K562 (cell line): ENCODE data around the gene DBET. TPM values are rescaled to one million over a fixed set of nuclear protein-coding genes. Genes with fewer than 3 reads are reported as not detected.
"Not testable (repeated sequence)": the region's sequence is repeated elsewhere in the genome, so short reads cannot be mapped to it uniquely, and the experiment has no call there.

Experiments
- CAMTA2 ChIP-seq: fragments of 250-450 bp; sonication (Bioruptor Pico); conservative IDR thresholded peaks from 2 replicates; pipeline ENCODE4 v1.5.1; 2022
- ELF2 ChIP-seq: fragments of 250-450 bp; sonication (Bioruptor Pico); IDR thresholded peaks from 2 replicates; pipeline ENCODE4 v1.5.0; 2021; ENCODE audit warnings: mild to moderate bottlenecking
- ETV6 ChIP-seq, 3 experiments: fragments of 150-350 bp in 1 of 3; sonication (generic) in 1 of 3; formaldehyde crosslinking in 1 of 3; IDR thresholded peaks; 2 replicates each; pipeline versions ENCODE4 v1.6.1 to v1.8.0; 2014 to 2022; ENCODE audit warnings: borderline replicate concordance in 2 of 3, low read depth in 2 of 3, antibody characterized with exemption in 1 of 3, low read length in 1 of 3, mild to moderate bottlenecking in 1 of 3, missing genetic modification reagents in 1 of 3
- HMG20B ChIP-seq: fragments of 250-450 bp; sonication (Bioruptor Pico); IDR thresholded peaks from 2 replicates; pipeline ENCODE4 v1.5.0; 2021; ENCODE audit warnings: mild to moderate bottlenecking
- ILK ChIP-seq: fragments of 450-650 bp; IDR thresholded peaks from 2 replicates; pipeline ENCODE4 v1.6.1; 2016; ENCODE audit warnings: missing genetic modification characterization, low read depth, mild to moderate bottlenecking, missing compliant biosample characterization, moderate library complexity, borderline replicate concordance
- PYGO2 ChIP-seq: fragments of 450-650 bp; IDR thresholded peaks from 2 replicates; pipeline ENCODE4 v1.6.1; 2016; ENCODE audit warnings: mild to moderate bottlenecking, missing genetic modification characterization, moderate library complexity, missing compliant biosample characterization
- RB1 ChIP-seq: fragments of 450-650 bp; IDR thresholded peaks from 2 replicates; pipeline ENCODE4 v1.6.1; 2017; ENCODE audit warnings: low read depth, mild to moderate bottlenecking
- RFX1 ChIP-seq: fragments of 450-650 bp; IDR thresholded peaks from 2 replicates; pipeline ENCODE4 v1.6.1; 2016; ENCODE audit warnings: mild to moderate bottlenecking, moderate library complexity
- TAF7 ChIP-seq: fragments of 450-650 bp; IDR thresholded peaks from 2 replicates; pipeline ENCODE4 v1.6.1; 2016; ENCODE audit warnings: missing genetic modification characterization, missing compliant biosample characterization
- ZNF3 ChIP-seq: fragments of 250-450 bp; sonication (Bioruptor Pico); IDR thresholded peaks from 2 replicates; pipeline ENCODE4 v1.5.0; 2021; ENCODE audit warnings: mild to moderate bottlenecking, moderate library complexity
- ZNF445 ChIP-seq: fragments of 250-450 bp; sonication (Bioruptor Pico); IDR thresholded peaks from 2 replicates; pipeline ENCODE4 v1.4.0; 2020; ENCODE audit warnings: low read depth, mild to moderate bottlenecking, moderate library complexity
- ZNF507 ChIP-seq: conservative IDR thresholded peaks from 2 replicates; pipeline ENCODE4 v1.6.1; 2017; ENCODE audit warnings: missing genetic modification characterization, missing compliant biosample characterization
- polyA plus RNA-seq, 8 experiments: library from polyadenylated mRNA; depleted of rRNA in 4 of 8; stranded (reverse) in 5 of 8; unstranded in 3 of 8; fragments of >200 nt; fragmentation: Nextera tagmentation in 2 of 8; fragmentation: Illumina TruSeq in 1 of 8; extraction: Ambion mirVana in 2 of 8; extraction: Trizol in 1 of 8; gene quantifications; 2 replicates each; pipeline versions ENCODE4 v1.2.1 to v1.2.3, GENCODE V29; 2011 to 2014; ENCODE audit warnings: inconsistent platforms in 1 of 8, missing spikeins in 1 of 8
- total RNA-seq, 7 experiments: library from RNA; depleted of rRNA in 6 of 7; stranded (reverse); fragments of >200 nt in 6 of 7; fragmentation: Illumina TruSeq in 2 of 7; extraction: Trizol in 2 of 7; gene quantifications; 2 replicates each; pipeline versions ENCODE4 v1.2.1 to v1.2.3, GENCODE V29; 2011 to 2021; ENCODE audit warnings: low replicate concordance in 1 of 7
- TF ChIP-seq, protein P1 (sequence below): fragments of 200-800 bp; sonication (Bioruptor generic); IDR thresholded peaks from 2 replicates; pipeline ENCODE4 v1.6.1; 2016; ENCODE audit warnings: missing genetic modification characterization, missing compliant biosample characterization
- TF ChIP-seq, protein P2 (sequence below): fragments of 250-450 bp; sonication (Bioruptor Pico); IDR thresholded peaks from 2 replicates; pipeline ENCODE4 v1.5.1; 2021; ENCODE audit warnings: mild to moderate bottlenecking
- TF ChIP-seq, protein P3 (sequence below): fragments of 250-450 bp; sonication (Bioruptor Pico); IDR thresholded peaks from 2 replicates; pipeline ENCODE4 v1.5.0; 2021
- TF ChIP-seq, protein P4 (sequence below): fragments of 250-450 bp; sonication (Bioruptor Pico); IDR thresholded peaks from 2 replicates; pipeline ENCODE4 v1.8.0; 2021; ENCODE audit warnings: moderate library complexity, mild to moderate bottlenecking, inconsistent platforms
- TF ChIP-seq, protein P5 (sequence below): sonication (generic); formaldehyde crosslinking; IDR thresholded peaks from 2 replicates; pipeline ENCODE4 v1.8.1; 2023; ENCODE audit warnings: mild to moderate bottlenecking, missing genetic modification reagents, moderate library complexity

DBET gene
- total and polyA plus RNA-seq, 9 of the 15 experiments (the other 6 are each of a cell fraction or from before 2014, with no cell fraction given), result not detected

DNA sequence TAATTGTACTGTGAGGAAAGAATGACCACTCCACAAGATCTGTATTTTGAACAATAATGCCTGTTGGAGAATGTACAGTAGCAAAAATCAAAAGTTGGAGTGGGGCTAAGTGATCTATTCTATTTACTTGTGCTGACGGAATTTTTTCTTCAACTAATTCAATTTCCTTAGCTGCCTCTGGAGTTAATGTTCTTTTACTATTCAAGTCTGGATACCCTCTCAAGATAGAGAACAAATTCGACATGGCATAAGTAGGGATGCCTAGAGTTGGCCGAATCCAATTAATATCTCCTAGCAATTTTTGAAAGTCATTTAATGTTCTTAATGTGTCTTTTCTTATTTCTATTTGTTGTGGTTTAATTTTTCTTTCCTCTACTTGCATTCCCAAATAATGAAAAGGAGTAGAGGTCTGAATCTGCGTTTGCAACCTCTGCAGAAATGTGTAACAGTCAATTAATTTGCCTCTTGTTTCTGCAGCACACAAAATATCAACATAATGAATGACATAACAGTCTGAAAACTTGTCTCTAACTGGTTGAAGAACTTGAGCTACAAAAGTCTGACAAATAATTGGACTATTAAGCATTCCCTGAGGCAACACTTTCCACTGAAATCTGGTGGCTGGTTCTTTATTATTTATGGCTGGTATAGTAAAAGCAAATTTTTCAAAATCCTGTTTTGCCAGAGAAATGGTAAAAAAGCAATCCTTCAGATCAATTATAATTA is 46.4 kb downstream of the DBET start (continued):
- TF ChIP-seq, protein P1, sequence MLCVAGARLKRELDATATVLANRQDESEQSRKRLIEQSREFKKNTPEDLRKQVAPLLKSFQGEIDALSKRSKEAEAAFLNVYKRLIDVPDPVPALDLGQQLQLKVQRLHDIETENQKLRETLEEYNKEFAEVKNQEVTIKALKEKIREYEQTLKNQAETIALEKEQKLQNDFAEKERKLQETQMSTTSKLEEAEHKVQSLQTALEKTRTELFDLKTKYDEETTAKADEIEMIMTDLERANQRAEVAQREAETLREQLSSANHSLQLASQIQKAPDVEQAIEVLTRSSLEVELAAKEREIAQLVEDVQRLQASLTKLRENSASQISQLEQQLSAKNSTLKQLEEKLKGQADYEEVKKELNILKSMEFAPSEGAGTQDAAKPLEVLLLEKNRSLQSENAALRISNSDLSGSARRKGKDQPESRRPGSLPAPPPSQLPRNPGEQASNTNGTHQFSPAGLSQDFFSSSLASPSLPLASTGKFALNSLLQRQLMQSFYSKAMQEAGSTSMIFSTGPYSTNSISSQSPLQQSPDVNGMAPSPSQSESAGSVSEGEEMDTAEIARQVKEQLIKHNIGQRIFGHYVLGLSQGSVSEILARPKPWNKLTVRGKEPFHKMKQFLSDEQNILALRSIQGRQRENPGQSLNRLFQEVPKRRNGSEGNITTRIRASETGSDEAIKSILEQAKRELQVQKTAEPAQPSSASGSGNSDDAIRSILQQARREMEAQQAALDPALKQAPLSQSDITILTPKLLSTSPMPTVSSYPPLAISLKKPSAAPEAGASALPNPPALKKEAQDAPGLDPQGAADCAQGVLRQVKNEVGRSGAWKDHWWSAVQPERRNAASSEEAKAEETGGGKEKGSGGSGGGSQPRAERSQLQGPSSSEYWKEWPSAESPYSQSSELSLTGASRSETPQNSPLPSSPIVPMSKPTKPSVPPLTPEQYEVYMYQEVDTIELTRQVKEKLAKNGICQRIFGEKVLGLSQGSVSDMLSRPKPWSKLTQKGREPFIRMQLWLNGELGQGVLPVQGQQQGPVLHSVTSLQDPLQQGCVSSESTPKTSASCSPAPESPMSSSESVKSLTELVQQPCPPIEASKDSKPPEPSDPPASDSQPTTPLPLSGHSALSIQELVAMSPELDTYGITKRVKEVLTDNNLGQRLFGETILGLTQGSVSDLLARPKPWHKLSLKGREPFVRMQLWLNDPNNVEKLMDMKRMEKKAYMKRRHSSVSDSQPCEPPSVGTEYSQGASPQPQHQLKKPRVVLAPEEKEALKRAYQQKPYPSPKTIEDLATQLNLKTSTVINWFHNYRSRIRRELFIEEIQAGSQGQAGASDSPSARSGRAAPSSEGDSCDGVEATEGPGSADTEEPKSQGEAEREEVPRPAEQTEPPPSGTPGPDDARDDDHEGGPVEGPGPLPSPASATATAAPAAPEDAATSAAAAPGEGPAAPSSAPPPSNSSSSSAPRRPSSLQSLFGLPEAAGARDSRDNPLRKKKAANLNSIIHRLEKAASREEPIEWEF (CRISPR knock-in tag), result 0 out of 2 replicates have a peak, but pooled peaks have one; percentile 82
- TF ChIP-seq RB1 (0 out of 2 replicates have a peak, but pooled peaks have one; percentile 13), PYGO2 (0 out of 2 replicates have a peak, but pooled peaks have one; percentile 16), ZNF507 (peak; percentile 48; the same call in 1 of the 2 replicates), HMG20B (CRISPR knock-in tag) (peak; percentile 91), ZNF445 (CRISPR knock-in tag) (0 out of 2 replicates have a peak, but pooled peaks have one; percentile 8), ILK (tag) (0 out of 2 replicates have a peak, but pooled peaks have one; percentile 10), TAF7 (tag) (peak; percentile 51; the same call in 1 of the 2 replicates), ETV6 (IDR thresholded peaks at IDR 0.05; ENCODE audit: borderline replicate concordance in 1 of 2, low read depth in 2 of 2, low read length in 1 of 2) (peak in 1 of 2 experiments; percentile 24; a peak in 1 of 4 replicates), CAMTA2 (0 out of 2 replicates have a peak, but pooled peaks have one; percentile 78), ZNF3 (CRISPR knock-in tag) (peak; percentile 81; the same call in 1 of the 2 replicates), RFX1 (peak; percentile 12; the same call in 1 of the 2 replicates), ELF2 (peak; percentile 79)
- TF ChIP-seq, protein P2, sequence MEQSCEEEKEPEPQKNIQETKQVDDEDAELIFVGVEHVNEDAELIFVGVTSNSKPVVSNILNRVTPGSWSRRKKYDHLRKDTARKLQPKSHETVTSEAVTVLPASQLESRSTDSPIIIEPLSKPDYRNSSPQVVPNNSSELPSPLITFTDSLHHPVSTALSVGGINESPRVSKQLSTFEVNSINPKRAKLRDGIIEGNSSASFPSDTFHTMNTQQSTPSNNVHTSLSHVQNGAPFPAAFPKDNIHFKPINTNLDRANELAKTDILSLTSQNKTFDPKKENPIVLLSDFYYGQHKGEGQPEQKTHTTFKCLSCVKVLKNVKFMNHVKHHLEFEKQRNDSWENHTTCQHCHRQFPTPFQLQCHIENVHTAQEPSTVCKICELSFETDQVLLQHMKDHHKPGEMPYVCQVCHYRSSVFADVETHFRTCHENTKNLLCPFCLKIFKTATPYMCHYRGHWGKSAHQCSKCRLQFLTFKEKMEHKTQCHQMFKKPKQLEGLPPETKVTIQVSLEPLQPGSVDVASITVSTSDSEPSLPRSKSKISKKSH (CRISPR knock-in tag), result peak; percentile 85
- TF ChIP-seq, protein P3, sequence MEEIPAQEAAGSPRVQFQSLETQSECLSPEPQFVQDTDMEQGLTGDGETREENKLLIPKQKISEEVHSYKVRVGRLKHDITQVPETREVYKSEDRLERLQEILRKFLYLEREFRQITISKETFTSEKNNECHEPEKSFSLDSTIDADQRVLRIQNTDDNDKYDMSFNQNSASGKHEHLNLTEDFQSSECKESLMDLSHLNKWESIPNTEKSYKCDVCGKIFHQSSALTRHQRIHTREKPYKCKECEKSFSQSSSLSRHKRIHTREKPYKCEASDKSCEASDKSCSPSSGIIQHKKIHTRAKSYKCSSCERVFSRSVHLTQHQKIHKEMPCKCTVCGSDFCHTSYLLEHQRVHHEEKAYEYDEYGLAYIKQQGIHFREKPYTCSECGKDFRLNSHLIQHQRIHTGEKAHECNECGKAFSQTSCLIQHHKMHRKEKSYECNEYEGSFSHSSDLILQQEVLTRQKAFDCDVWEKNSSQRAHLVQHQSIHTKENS, result peak; percentile 50; the same call in 1 of the 2 replicates
- not testable (repeated sequence) for TF ChIP-seq ETV6 (CRISPR knock-in tag; IDR thresholded peaks at IDR 0.05; ENCODE audit: borderline replicate concordance)
- TF ChIP-seq, protein P4, sequence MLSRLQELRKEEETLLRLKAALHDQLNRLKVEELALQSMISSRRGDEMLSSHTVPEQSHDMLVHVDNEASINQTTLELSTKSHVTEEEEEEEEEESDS (CRISPR knock-in tag), result peak; percentile 33; the same call in 1 of the 2 replicates
- TF ChIP-seq, protein P5, sequence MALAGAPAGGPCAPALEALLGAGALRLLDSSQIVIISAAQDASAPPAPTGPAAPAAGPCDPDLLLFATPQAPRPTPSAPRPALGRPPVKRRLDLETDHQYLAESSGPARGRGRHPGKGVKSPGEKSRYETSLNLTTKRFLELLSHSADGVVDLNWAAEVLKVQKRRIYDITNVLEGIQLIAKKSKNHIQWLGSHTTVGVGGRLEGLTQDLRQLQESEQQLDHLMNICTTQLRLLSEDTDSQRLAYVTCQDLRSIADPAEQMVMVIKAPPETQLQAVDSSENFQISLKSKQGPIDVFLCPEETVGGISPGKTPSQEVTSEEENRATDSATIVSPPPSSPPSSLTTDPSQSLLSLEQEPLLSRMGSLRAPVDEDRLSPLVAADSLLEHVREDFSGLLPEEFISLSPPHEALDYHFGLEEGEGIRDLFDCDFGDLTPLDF (CRISPR knock-in tag), result peak; percentile 22; the same call in 1 of the 2 replicates
